Measurements from ENCODE around the gene CACNB2. TPM values are rescaled to one million over a fixed set of nuclear protein-coding genes. Genes with fewer than 3 reads are reported as not detected.

CACNB2 gene
- total and polyA plus RNA-seq, 2 donors (not counting 3 experiments of a cell fraction or from before 2014, with no cell fraction given), result not detected

DNA sequence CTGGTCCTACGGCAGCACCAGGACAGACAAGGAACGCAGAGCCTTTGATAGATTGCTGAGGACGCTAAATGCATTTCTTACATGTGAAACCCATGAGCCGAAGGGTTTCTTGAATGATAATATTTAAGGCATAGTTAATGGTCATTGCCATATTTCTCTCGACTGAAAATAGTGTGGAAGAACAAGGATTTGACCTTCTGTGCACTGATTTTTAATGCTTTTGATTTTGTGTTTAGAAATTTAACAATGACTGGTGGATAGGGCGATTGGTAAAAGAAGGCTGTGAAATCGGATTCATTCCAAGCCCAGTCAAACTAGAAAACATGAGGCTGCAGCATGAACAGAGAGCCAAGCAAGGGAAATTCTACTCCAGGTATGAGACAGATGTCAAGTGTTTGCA, 360.4 kb downstream of the CACNB2 start:
- dilution Hi-C loops (cut with MboI; ENCODE audit: extremely low pct_ligation_motif_present, low sequenced_read_pairs), result no loop called here
- H3K4me1 ChIP-seq (ENCODE audit: control insufficient read depth, extremely low read depth, insufficient read depth, low read length), result no peaks in the 10 kb centered on the region
- no peak for DNase-seq (ENCODE audit: low read depth, low spot score)
- no peak overlapping the region for H3K27ac ChIP-seq (ENCODE audit: insufficient read depth, low read depth, low read length)
- no peaks in the 10 kb centered on the region for H3K36me3 ChIP-seq (ENCODE audit: control insufficient read depth in 2 of 2, extremely low read depth in 1 of 2, insufficient read depth in 2 of 2, low read length in 2 of 2)
- ChIA-PET POLR2A (no interaction called here), CTCF (no interaction called here)
- TF ChIP-seq POLR2AphosphoS5 (IDR thresholded peaks at IDR 0.05; ENCODE audit: insufficient read depth, low read depth, low read length), result no peak
- TF ChIP-seq MYC (IDR thresholded peaks at IDR 0.05; ENCODE audit: low read depth, low read length), result no peak
- TF ChIP-seq EZH2 (IDR thresholded peaks at IDR 0.05; ENCODE audit: borderline replicate concordance, low read depth, low read length, severe bottlenecking), result no peak
- TF ChIP-seq, protein P1, sequence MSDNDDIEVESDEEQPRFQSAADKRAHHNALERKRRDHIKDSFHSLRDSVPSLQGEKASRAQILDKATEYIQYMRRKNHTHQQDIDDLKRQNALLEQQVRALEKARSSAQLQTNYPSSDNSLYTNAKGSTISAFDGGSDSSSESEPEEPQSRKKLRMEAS (IDR thresholded peaks at IDR 0.05; ENCODE audit: insufficient read depth, insufficient read length), result no peak
- no peak for TF ChIP-seq GATA2 (IDR thresholded peaks at IDR 0.05; ENCODE audit: insufficient read depth, insufficient read length, low read depth, low read length)
- TF ChIP-seq, protein P2, sequence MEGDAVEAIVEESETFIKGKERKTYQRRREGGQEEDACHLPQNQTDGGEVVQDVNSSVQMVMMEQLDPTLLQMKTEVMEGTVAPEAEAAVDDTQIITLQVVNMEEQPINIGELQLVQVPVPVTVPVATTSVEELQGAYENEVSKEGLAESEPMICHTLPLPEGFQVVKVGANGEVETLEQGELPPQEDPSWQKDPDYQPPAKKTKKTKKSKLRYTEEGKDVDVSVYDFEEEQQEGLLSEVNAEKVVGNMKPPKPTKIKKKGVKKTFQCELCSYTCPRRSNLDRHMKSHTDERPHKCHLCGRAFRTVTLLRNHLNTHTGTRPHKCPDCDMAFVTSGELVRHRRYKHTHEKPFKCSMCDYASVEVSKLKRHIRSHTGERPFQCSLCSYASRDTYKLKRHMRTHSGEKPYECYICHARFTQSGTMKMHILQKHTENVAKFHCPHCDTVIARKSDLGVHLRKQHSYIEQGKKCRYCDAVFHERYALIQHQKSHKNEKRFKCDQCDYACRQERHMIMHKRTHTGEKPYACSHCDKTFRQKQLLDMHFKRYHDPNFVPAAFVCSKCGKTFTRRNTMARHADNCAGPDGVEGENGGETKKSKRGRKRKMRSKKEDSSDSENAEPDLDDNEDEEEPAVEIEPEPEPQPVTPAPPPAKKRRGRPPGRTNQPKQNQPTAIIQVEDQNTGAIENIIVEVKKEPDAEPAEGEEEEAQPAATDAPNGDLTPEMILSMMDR (IDR thresholded peaks at IDR 0.05; ENCODE audit: extremely low read depth in 1 of 2, insufficient read depth in 1 of 2, low read depth in 1 of 2, low read length in 2 of 2), result no peak
- TF ChIP-seq JUN (IDR thresholded peaks at IDR 0.05; ENCODE audit: borderline replicate concordance, insufficient read depth, insufficient read length, low read depth), result no peak
- TF ChIP-seq POLR2A (IDR thresholded peaks at IDR 0.05; ENCODE audit: low read depth, low read length), result no peak
- no peak for TF ChIP-seq FOS (IDR thresholded peaks at IDR 0.05; ENCODE audit: borderline replicate concordance, insufficient read depth, low read length)
- no peak overlapping the region for H3K4me2 ChIP-seq (ENCODE audit: insufficient read depth, low read length)
- BruUV-seq (replicated peaks), result no TSS peak
- no peaks in the 10 kb centered on the region for H3K79me2 ChIP-seq (ENCODE audit: control insufficient read depth, insufficient read depth, low read length)
- no peaks in the 10 kb centered on the region for H3K9me3 ChIP-seq (replicated peaks; ENCODE audit: control insufficient read depth, insufficient read depth, low read length)
- intact Hi-C loops (cut with micrococcal nuclease), result no loop called here
- H4K20me1 ChIP-seq (replicated peaks; ENCODE audit: control insufficient read depth, extremely low read depth, insufficient read depth, low read length), result no peaks in the 10 kb centered on the region
- no peak for FAIRE-seq
- no peak overlapping the region for H2AFZ ChIP-seq (ENCODE audit: low read depth, low read length)
- no peaks in the 10 kb centered on the region for H3K9me1 ChIP-seq (replicated peaks; ENCODE audit: control insufficient read depth, extremely low read depth, insufficient read depth, low read length)
- no peak overlapping the region for H3K9ac ChIP-seq (replicated peaks; ENCODE audit: extremely low read depth, insufficient read depth, low read length)
- no peaks in the 10 kb centered on the region for H3K27me3 ChIP-seq (ENCODE audit: control insufficient read depth in 2 of 2, insufficient read depth in 2 of 2, low read length in 2 of 2)
- H3K4me3 ChIP-seq (replicated peaks in 1 of 3; ENCODE audit: insufficient read depth in 1 of 3, low read depth in 1 of 3, low read length in 3 of 3), result no peak overlapping the region

Measured in endothelial cell of umbilical vein (primary cell).